Stimulated activated naive CD8-positive, alpha-beta T cell treated with anti-CD3 and anti-CD28 coated beads, Interleukin-15, amount 100 ng/mL, for 72 hours (primary cell): ENCODE measurements around the gene SPATA33.
"Not testable (repeated sequence)": the region's sequence is repeated elsewhere in the genome, so short reads cannot be mapped to it uniquely, and the experiment has no call there.

ENCODE experiments used
- ATAC-seq: fragments of 150-1000 bp; cut with Tn5 transposase; 2 replicates; pipeline ENCODE4 v1.10.0; 2021; ENCODE audit warnings: mild to moderate bottlenecking, moderate library complexity
- DNase-seq, 2 donors: peaks; one replicate each; pipeline ENCODE4 v3.0.0; 2021 to 2022
- H3K27ac Mint-ChIP-seq, 2 donors: one replicate each; pipeline ENCODE4 v1.8.0; 2022; ENCODE audit warnings: mild to moderate bottlenecking in 2 of 2, mixed read lengths in 2 of 2, moderate library complexity in 2 of 2
- H3K27me3 Mint-ChIP-seq: one replicate; pipeline ENCODE4 v1.8.0; 2022; ENCODE audit warnings: mixed read lengths
- H3K4me1 Mint-ChIP-seq: one replicate; pipeline ENCODE4 v1.8.0; 2022; ENCODE audit warnings: mild to moderate bottlenecking, mixed read lengths
- H3K4me3 Mint-ChIP-seq, 2 donors: one replicate each; pipeline ENCODE4 v1.8.0; 2022; ENCODE audit warnings: mild to moderate bottlenecking in 2 of 2, mixed read lengths in 2 of 2, moderate library complexity in 1 of 2
- H3K9me3 Mint-ChIP-seq, 2 donors: one replicate each; pipeline ENCODE4 v1.8.0; 2022; ENCODE audit warnings: mixed read lengths in 2 of 2

Gene SPATA33

GRCh38 chr16:89670496-89671431 lies 13.1 kb downstream of the SPATA33 start:
- H3K4me1 Mint-ChIP-seq = peaks cover 25% of the 10 kb centered on the region
- no peak for DNase-seq
- ATAC-seq = no peak
- no peaks in the 10 kb centered on the region for H3K27me3 Mint-ChIP-seq
- no peak overlapping the region for H3K4me3 Mint-ChIP-seq
- no peak overlapping the region for H3K27ac Mint-ChIP-seq
- H3K9me3 Mint-ChIP-seq = no peaks in the 10 kb centered on the region

GRCh38 chr16:89671565-89671964 lies 13.9 kb downstream of the SPATA33 start:
- not testable (repeated sequence) for H3K27ac Mint-ChIP-seq, ATAC-seq, H3K4me3 Mint-ChIP-seq, H3K9me3 Mint-ChIP-seq, DNase-seq, H3K27me3 Mint-ChIP-seq
- H3K4me1 Mint-ChIP-seq = peaks cover 25% of the 10 kb centered on the region

GRCh38 chr16:89672177-89672941 lies 14.7 kb downstream of the SPATA33 start:
- no peak for ATAC-seq
- H3K27me3 Mint-ChIP-seq = no peaks in the 10 kb centered on the region
- H3K9me3 Mint-ChIP-seq = no peaks in the 10 kb centered on the region
- H3K27ac Mint-ChIP-seq = no peak overlapping the region
- DNase-seq = no peak
- H3K4me1 Mint-ChIP-seq = peaks cover 25% of the 10 kb centered on the region
- H3K4me3 Mint-ChIP-seq = no peak overlapping the region

- no peak overlapping the region for H3K4me3 Mint-ChIP-seq
- H3K9me3 Mint-ChIP-seq = no peaks in the 10 kb centered on the region
- no peak overlapping the region for H3K27ac Mint-ChIP-seq
- H3K27me3 Mint-ChIP-seq = no peaks in the 10 kb centered on the region
- H3K4me1 Mint-ChIP-seq = no peaks in the 10 kb centered on the region
- no peak for DNase-seq
- no peak for ATAC-seq
These were observed 20.6 kb downstream of the SPATA33 start for GRCh38 chr16:89678258-89678657.

GRCh38 chr16:89685916-89686315 lies 28.3 kb downstream of the SPATA33 start:
- no peak for DNase-seq
- Mint-ChIP-seq H3K4me1 (peaks cover 33% of the 10 kb centered on the region), H3K27me3 (no peaks in the 10 kb centered on the region), H3K27ac (no peak overlapping the region), H3K9me3 (no peaks in the 10 kb centered on the region), H3K4me3 (peak overlapping the region; percentile 97 to 98)
- ATAC-seq = no peak

- H3K4me3 Mint-ChIP-seq = peak within 1 kb of the TSS; percentile 97 to 98
- H3K9me3 Mint-ChIP-seq = no peaks in the 10 kb centered on the region
- DNase-seq (peak; percentile 89 to 91), ATAC-seq (peak; percentile 92)
- H3K27ac Mint-ChIP-seq = peak within 1 kb of the TSS; percentile 93
- no peaks in the 10 kb centered on the region for H3K27me3 Mint-ChIP-seq
- peaks cover 33% of the 10 kb centered on the region for H3K4me1 Mint-ChIP-seq
These were observed 29.0 kb downstream of the SPATA33 start, which contains the start of gene CDK10 for GRCh38 chr16:89686520-89687091. Gene CDK10 (plus strand): TSS chr16:89686689. CDS start chr16:89686711, 22 bp downstream.

GRCh38 chr16:89687092-89687940 lies 29.7 kb downstream of the SPATA33 start:
- Mint-ChIP-seq H3K27me3 (no peaks in the 10 kb centered on the region), H3K9me3 (no peaks in the 10 kb centered on the region), H3K4me1 (peaks cover 33% of the 10 kb centered on the region), H3K27ac (peak overlapping the region; percentile 85 to 93), H3K4me3 (peak overlapping the region; percentile 97 to 98)
- DNase-seq (no peak), ATAC-seq (peak; percentile 49)

- DNase-seq = no peak
- Mint-ChIP-seq H3K4me1 (peaks cover 33% of the 10 kb centered on the region), H3K27me3 (no peaks in the 10 kb centered on the region), H3K4me3 (peak overlapping the region in 1 of 2 donors; percentile 98), H3K9me3 (no peaks in the 10 kb centered on the region), H3K27ac (no peak overlapping the region)
- ATAC-seq = no peak
These were observed 30.8 kb downstream of the SPATA33 start for GRCh38 chr16:89688395-89688794.

- Mint-ChIP-seq H3K4me1 (peaks cover 33% of the 10 kb centered on the region), H3K27me3 (no peaks in the 10 kb centered on the region), H3K27ac (no peak overlapping the region), H3K4me3 (no peak overlapping the region), H3K9me3 (no peaks in the 10 kb centered on the region)
- no peak for DNase-seq
- no peak for ATAC-seq
These were observed 31.5 kb downstream of the SPATA33 start for GRCh38 chr16:89689142-89689541.

GRCh38 chr16:89689621-89690020 lies 32.0 kb downstream of the SPATA33 start:
- not testable (repeated sequence) for DNase-seq, ATAC-seq

GRCh38 chr16:89690392-89690901 lies 32.8 kb downstream of the SPATA33 start:
- Mint-ChIP-seq H3K27ac (peak overlapping the region in 1 of 2 donors; percentile 88), H3K4me1 (peaks cover 33% of the 10 kb centered on the region), H3K9me3 (no peaks in the 10 kb centered on the region), H3K27me3 (no peaks in the 10 kb centered on the region), H3K4me3 (no peak overlapping the region)
- DNase-seq (no peak), ATAC-seq (no peak)

More at GRCh38 chr16:89689621-89690020, 32.0 kb downstream of the SPATA33 start:
- not testable (repeated sequence) for H3K9me3 Mint-ChIP-seq, H3K27me3 Mint-ChIP-seq, H3K4me3 Mint-ChIP-seq, H3K27ac Mint-ChIP-seq
- H3K4me1 Mint-ChIP-seq = peaks cover 33% of the 10 kb centered on the region

- Mint-ChIP-seq H3K9me3 (no peaks in the 10 kb centered on the region), H3K27ac (peak overlapping the region in 1 of 2 donors; percentile 56), H3K27me3 (no peaks in the 10 kb centered on the region), H3K4me1 (peaks cover 34% of the 10 kb centered on the region), H3K4me3 (no peak overlapping the region)
- DNase-seq (no peak), ATAC-seq (no peak)
These were observed 33.8 kb downstream of the SPATA33 start for GRCh38 chr16:89691231-89691985.

GRCh38 chr16:89691986-89692569 lies 34.4 kb downstream of the SPATA33 start:
- H3K4me3 Mint-ChIP-seq = no peak overlapping the region
- no peaks in the 10 kb centered on the region for H3K27me3 Mint-ChIP-seq
- DNase-seq = no peak
- ATAC-seq = no peak
- H3K4me1 Mint-ChIP-seq = peaks cover 36% of the 10 kb centered on the region
- no peaks in the 10 kb centered on the region for H3K9me3 Mint-ChIP-seq
- peak overlapping the region in 1 of 2 donors; percentile 56 for H3K27ac Mint-ChIP-seq

- no peaks in the 10 kb centered on the region for H3K27me3 Mint-ChIP-seq
- DNase-seq (no peak), ATAC-seq (no peak)
- no peaks in the 10 kb centered on the region for H3K9me3 Mint-ChIP-seq
- H3K4me3 Mint-ChIP-seq = no peak overlapping the region
- H3K27ac Mint-ChIP-seq = no peak overlapping the region
- H3K4me1 Mint-ChIP-seq = peaks cover 27% of the 10 kb centered on the region
These were observed 35.7 kb downstream of the SPATA33 start for GRCh38 chr16:89693289-89693731.
